PC-3 (cell line): ENCODE results near the gene ACADSB.

ENCODE experiments used
- CTCF ChIP-seq: fragments of 300-600 bp; sonication (generic); conservative IDR thresholded peaks from 2 replicates; pipeline ENCODE4 v1.5.1; 2017; ENCODE audit warnings: antibody characterized with exemption, low read depth, mild to moderate bottlenecking, low read length
- EZH2phosphoT487 ChIP-seq: fragments of 300-600 bp; sonication (generic); IDR thresholded peaks from 2 replicates; pipeline ENCODE4 v1.6.1; 2018; ENCODE audit warnings: mild to moderate bottlenecking, antibody characterized with exemption, low read length, borderline replicate concordance

- TF ChIP-seq CTCF: no peak
- no peak for TF ChIP-seq EZH2phosphoT487
Observed at GRCh38 chr10:123087786-123088185, 79.0 kb downstream of the ACADSB start.
